GM19397 (cell line): ENCODE measurements around the gene ARHGAP18.
A peak's percentile ranks its signal among the peaks of the same experiment; 100 is the strongest.

Experiments used
- ATAC-seq: cut with Tn5 transposase; IDR thresholded peaks from one replicate; pipeline ENCODE4 v1.9.1; 2021; ENCODE audit warnings: mild to moderate bottlenecking, moderate library complexity; ENCODE audit not compliant: unreplicated experiment

The ARHGAP18 gene

GRCh38 chr6:129694036-129694435 is 15.9 kb downstream of the ARHGAP18 start:
- no peak for ATAC-seq

GRCh38 chr6:129692467-129692866 is 17.5 kb downstream of the ARHGAP18 start:
- no peak for ATAC-seq

- no peak for ATAC-seq
These were observed 18.3 kb downstream of the ARHGAP18 start for GRCh38 chr6:129691709-129692108.

- ATAC-seq = no peak
These were observed 18.8 kb downstream of the ARHGAP18 start for GRCh38 chr6:129691043-129691640.

- peak; percentile 70 for ATAC-seq
These were observed 22.9 kb downstream of the ARHGAP18 start for GRCh38 chr6:129686941-129687627.

GRCh38 chr6:129685662-129686031 is 24.3 kb downstream of the ARHGAP18 start:
- no peak for ATAC-seq

- no peak for ATAC-seq
These were observed 24.9 kb downstream of the ARHGAP18 start for GRCh38 chr6:129684903-129685661.

- ATAC-seq = no peak
These were observed 25.6 kb downstream of the ARHGAP18 start for GRCh38 chr6:129684323-129684884.

- ATAC-seq = peak; percentile 89
These were observed 26.2 kb downstream of the ARHGAP18 start for GRCh38 chr6:129683601-129684322.

- ATAC-seq = no peak
These were observed 28.1 kb downstream of the ARHGAP18 start for GRCh38 chr6:129681913-129682205.

- ATAC-seq = no peak
These were observed 29.3 kb downstream of the ARHGAP18 start for GRCh38 chr6:129680633-129681032.

- ATAC-seq = no peak
These were observed 30.2 kb downstream of the ARHGAP18 start for GRCh38 chr6:129679758-129680157.

GRCh38 chr6:129679275-129679674 is 30.7 kb downstream of the ARHGAP18 start:
- ATAC-seq = no peak

GRCh38 chr6:129678463-129678862 is 31.5 kb downstream of the ARHGAP18 start:
- no peak for ATAC-seq

- ATAC-seq = no peak
These were observed 32.2 kb downstream of the ARHGAP18 start for GRCh38 chr6:129677620-129678325.

- no peak for ATAC-seq
These were observed 34.1 kb downstream of the ARHGAP18 start for GRCh38 chr6:129675669-129676472.

GRCh38 chr6:129673748-129674147 is 36.2 kb downstream of the ARHGAP18 start:
- no peak for ATAC-seq

- ATAC-seq = peak; percentile 56
These were observed 36.9 kb downstream of the ARHGAP18 start for GRCh38 chr6:129672881-129673631.

- ATAC-seq = peak; percentile 1
These were observed 37.7 kb downstream of the ARHGAP18 start for GRCh38 chr6:129672341-129672682.
